ENCODE measurements around the gene KRT33A.

Gene KRT33A

DNA sequence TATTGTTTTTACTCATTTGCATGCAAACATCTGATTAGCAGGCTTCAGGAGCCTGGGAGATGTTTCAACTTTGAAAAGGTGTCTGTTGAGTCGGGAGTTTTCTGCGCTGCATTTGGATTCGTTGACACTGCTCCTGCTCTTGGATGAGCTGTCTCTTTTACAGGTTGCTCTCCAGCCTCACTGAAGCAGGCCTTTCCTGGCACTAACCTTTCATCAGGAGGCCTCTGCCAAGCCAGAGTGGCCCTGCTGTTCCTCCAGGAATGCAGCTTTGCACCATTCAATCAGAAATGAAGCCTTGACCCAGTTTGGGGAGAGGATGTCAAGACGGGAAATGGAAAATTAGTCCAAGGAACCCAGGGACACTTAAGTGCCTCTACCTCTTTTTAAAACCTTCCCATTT lies 47.6 kb downstream of the KRT33A start:
- TF ChIP-seq, protein P1, sequence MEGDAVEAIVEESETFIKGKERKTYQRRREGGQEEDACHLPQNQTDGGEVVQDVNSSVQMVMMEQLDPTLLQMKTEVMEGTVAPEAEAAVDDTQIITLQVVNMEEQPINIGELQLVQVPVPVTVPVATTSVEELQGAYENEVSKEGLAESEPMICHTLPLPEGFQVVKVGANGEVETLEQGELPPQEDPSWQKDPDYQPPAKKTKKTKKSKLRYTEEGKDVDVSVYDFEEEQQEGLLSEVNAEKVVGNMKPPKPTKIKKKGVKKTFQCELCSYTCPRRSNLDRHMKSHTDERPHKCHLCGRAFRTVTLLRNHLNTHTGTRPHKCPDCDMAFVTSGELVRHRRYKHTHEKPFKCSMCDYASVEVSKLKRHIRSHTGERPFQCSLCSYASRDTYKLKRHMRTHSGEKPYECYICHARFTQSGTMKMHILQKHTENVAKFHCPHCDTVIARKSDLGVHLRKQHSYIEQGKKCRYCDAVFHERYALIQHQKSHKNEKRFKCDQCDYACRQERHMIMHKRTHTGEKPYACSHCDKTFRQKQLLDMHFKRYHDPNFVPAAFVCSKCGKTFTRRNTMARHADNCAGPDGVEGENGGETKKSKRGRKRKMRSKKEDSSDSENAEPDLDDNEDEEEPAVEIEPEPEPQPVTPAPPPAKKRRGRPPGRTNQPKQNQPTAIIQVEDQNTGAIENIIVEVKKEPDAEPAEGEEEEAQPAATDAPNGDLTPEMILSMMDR (IDR thresholded peaks at IDR 0.05; ENCODE audit: insufficient read depth, low read depth, low read length, missing control alignments), result no peak
- DNase-seq (ENCODE audit: low read depth), result no peak
- no peak overlapping the region for H3K4me3 ChIP-seq (ENCODE audit: low read depth, low read length)

DNA sequence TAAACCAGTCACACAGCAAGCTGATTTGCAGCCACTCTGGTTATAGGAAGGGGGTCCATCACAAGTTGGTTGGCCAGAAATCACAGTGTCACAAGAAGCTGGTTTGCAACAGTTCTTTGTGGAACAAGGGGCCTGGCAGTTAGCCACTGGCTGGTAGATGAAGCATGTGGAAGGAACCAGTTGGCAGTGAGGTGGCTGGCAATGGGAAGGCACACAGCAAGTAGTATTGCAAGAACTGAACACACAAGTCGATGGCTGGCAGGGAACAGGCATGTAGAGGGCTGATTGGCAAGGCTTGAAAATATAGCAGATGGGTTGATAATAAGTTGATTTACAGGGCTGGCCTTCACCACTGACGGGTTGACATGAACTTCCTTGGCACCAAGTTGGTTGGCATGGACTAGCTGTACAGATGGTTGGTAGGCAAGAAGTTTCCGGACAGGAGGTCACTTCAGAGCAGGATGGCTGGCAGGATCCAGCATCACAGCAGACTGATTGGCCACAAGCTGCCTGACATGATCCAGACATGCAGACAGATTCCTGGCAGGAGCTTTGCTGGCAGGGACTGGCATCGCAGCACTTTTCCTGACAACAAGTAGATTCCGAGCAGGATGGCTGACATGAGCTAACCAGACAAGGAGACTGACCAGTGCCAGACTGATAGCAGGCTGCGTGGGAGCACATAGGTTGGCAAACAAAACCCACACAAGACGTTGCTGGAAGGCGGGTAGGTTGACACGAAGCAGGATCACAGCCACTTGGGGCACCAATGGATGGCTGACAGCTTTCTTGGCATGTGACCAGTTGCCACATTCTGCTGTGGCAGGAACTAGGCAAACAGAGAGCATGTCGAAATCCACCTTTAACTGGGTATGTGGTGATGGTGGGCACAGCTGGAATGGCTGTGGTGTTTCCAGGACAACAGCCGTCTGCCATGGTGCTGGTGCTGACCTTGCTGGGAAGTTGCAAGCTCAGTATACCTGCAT lies 48.4 kb downstream of the KRT33A start, which contains the start of gene KRTAP29-1:
TSS of gene KRTAP29-1 (minus strand) at position 936 of the 986 bp plus-strand sequence. CDS start at position 936, 0 bp downstream.
- no peak within 1 kb of the TSS for H3K4me3 ChIP-seq (ENCODE audit: low read depth, low read length)
- no peak for DNase-seq (ENCODE audit: low read depth)
- TF ChIP-seq, protein P1 (IDR thresholded peaks at IDR 0.05; ENCODE audit: insufficient read depth, low read depth, low read length, missing control alignments), result no peak

DNA sequence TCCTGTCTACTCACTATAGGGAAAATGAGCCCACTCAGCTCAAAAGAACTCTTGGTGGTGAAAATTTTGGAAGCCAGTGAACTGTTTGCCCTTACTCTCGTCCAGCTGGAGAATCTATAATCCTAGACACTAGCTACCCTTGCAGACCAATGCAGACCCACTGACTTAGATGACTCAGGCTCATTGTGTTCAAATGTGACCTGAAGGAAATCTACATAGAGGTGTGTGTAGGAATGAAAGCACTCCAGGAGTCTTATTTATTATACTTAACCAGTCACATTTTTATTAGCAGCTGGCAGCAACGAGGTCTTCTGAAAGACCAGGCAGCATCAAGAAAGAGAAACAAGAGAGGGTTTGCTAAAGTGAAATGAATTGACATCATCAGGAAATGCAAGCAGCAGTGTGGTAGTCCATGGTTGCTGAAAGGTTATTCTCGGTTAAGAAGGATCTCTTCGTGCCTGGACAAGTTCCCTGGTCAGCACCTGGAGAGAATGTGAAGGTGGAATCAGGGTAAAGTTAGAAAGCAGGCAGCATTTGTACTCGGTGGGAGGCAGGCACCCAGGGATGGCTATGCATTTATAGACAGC lies 49.3 kb downstream of the KRT33A start:
- H3K4me3 ChIP-seq (ENCODE audit: low read depth, low read length), result no peak overlapping the region
- TF ChIP-seq, protein P1 (IDR thresholded peaks at IDR 0.05; ENCODE audit: insufficient read depth, low read depth, low read length, missing control alignments), result no peak
- DNase-seq (ENCODE audit: low read depth), result no peak

DNA sequence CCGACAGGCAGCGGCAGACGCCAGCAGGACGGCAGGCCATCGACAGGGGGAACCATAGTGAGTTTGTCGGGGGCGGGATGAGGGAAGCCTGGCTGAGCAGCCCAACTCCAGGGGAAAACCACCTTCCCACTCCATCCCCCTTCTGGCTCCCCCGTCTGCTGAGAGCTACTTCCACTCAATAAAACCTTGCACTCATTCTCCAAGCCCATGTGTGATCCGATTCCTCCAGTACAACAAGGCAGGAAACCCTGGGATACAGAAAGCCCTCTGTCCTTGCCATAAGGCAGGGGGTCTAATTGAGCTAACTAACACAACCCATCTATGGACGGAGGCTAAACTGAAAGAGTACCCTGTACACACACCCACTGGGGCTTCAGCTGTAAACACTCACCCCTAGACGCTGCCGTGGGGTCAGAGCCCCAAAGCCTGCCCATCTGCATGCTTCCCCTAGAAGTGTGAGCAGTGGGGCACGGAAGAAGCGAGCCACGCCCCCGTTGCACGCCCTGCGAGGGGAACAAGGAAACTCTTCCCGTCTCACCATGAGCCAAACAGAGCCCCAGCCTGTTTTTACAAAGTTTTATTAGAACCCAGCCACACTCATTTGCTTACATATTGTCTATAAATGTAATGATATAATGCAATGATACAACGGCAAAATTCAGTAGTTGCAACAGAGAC lies 52.0 kb downstream of the KRT33A start:
- no peak for DNase-seq (ENCODE audit: low read depth)
- H3K4me3 ChIP-seq (ENCODE audit: low read depth, low read length), result no peak overlapping the region
- TF ChIP-seq, protein P1 (IDR thresholded peaks at IDR 0.05; ENCODE audit: insufficient read depth, low read depth, low read length, missing control alignments), result no peak

DNA sequence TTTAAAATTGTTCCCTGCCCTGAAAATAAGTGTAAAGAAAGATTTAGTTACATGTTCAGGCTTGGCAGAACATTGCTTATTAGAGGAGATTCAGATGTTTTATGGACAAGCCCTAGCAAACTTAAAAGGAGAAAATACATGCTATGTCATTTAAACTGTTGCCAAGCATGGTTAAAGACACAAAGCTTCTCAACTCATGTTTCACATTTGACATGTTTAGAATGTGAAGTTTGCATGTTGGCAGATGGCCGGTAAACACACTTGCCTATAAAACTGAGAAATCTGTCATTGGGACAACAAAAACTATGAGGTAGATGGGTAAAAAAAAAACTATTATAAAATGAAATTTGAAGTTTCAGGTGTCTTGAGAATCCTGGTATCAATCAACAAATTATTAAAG lies 53.8 kb downstream of the KRT33A start:
- no peak overlapping the region for H3K4me3 ChIP-seq (ENCODE audit: low read depth, low read length)
- TF ChIP-seq, protein P1 (IDR thresholded peaks at IDR 0.05; ENCODE audit: insufficient read depth, low read depth, low read length, missing control alignments), result no peak
- no peak for DNase-seq (ENCODE audit: low read depth)
